ENCODE results near the gene BRWD1. TPM values are rescaled to one million over a fixed set of nuclear protein-coding genes. Genes with fewer than 3 reads are reported as not detected.
A peak's percentile ranks its signal among the peaks of the same experiment; 100 is the strongest.
"Not testable (repeated sequence)": the region's sequence is repeated elsewhere in the genome, so short reads cannot be mapped to it uniquely, and the experiment has no call there.

BRWD1 gene
- total and polyA plus RNA-seq, 2 experiments from 2014 or later: 32.6 to 62.8 TPM

GRCh38 chr21:39232861-39233291, 80.6 kb downstream of the BRWD1 start:
- H3K9me3 ChIP-seq (ENCODE audit: low read depth): no peaks in the 10 kb centered on the region
- TF ChIP-seq, protein P1, sequence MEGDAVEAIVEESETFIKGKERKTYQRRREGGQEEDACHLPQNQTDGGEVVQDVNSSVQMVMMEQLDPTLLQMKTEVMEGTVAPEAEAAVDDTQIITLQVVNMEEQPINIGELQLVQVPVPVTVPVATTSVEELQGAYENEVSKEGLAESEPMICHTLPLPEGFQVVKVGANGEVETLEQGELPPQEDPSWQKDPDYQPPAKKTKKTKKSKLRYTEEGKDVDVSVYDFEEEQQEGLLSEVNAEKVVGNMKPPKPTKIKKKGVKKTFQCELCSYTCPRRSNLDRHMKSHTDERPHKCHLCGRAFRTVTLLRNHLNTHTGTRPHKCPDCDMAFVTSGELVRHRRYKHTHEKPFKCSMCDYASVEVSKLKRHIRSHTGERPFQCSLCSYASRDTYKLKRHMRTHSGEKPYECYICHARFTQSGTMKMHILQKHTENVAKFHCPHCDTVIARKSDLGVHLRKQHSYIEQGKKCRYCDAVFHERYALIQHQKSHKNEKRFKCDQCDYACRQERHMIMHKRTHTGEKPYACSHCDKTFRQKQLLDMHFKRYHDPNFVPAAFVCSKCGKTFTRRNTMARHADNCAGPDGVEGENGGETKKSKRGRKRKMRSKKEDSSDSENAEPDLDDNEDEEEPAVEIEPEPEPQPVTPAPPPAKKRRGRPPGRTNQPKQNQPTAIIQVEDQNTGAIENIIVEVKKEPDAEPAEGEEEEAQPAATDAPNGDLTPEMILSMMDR (IDR thresholded peaks at IDR 0.05; ENCODE audit: low read depth, low read length): no peak
- DNase-seq (ENCODE audit: low read depth in 1 of 2, low spot score in 1 of 2): peak in 1 of 2 donors; percentile 9
- peaks cover 54% of the 10 kb centered on the region for H3K36me3 ChIP-seq
- H3K4me3 ChIP-seq: no peak overlapping the region
- H3K27me3 ChIP-seq: no peaks in the 10 kb centered on the region
- no peaks in the 10 kb centered on the region for H3K4me1 ChIP-seq (ENCODE audit: low read depth)
- peak overlapping the region; percentile 17 for H3K27ac ChIP-seq

DNA sequence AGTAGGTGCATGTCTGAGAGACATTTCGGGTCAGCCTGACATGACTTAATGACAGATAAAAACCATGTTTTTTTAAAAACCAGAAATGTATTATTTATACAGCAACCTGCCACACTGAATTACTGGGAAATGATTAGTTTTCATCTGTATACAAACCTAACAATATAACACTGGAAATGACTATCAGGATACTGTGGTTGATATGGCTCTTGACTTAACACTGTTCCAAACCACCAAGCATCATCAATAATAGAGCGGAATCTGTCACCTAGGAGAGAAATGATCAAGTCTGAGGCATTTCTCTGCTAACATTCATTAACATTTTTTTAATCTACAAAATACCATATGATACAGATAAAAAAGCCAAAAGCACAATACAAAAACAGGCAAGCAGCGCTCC, 88.5 kb downstream of the BRWD1 start:
- H3K27ac ChIP-seq: peak overlapping the region; percentile 11
- TF ChIP-seq, protein P1 (IDR thresholded peaks at IDR 0.05; ENCODE audit: low read depth, low read length): no peak
- no peak overlapping the region for H3K4me3 ChIP-seq
- H3K9me3 ChIP-seq (ENCODE audit: low read depth): no peaks in the 10 kb centered on the region
- H3K27me3 ChIP-seq: no peaks in the 10 kb centered on the region
- H3K4me1 ChIP-seq (ENCODE audit: low read depth): peaks cover 16% of the 10 kb centered on the region
- DNase-seq (ENCODE audit: low read depth in 1 of 2, low spot score in 1 of 2): no peak
- peaks cover 40% of the 10 kb centered on the region for H3K36me3 ChIP-seq

DNA sequence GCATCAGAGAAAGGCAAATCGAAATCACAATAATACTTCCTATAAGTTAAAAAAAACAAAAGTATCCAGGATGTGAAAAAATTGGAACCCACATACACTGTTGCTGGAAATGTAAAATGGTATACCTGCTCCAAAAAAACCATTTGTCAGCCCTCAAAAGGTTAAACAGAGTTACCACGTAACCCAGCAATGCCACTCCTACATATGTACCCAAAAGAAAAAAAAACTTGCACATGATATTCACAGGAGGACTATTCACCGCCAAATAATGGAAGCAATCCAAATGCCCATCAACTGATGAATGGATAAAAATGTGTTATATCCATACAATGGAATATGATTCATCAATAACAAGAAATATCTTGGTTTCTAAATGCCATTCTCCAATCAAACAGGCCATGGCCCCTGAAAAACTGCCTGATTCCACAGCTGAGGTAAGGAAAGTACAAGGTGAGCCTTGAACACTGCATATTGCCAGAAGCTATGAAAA, 91.4 kb downstream of the BRWD1 start:
- TF ChIP-seq, protein P1 (IDR thresholded peaks at IDR 0.05; ENCODE audit: low read depth, low read length): no peak
- peaks cover 27% of the 10 kb centered on the region for H3K36me3 ChIP-seq

DNA sequence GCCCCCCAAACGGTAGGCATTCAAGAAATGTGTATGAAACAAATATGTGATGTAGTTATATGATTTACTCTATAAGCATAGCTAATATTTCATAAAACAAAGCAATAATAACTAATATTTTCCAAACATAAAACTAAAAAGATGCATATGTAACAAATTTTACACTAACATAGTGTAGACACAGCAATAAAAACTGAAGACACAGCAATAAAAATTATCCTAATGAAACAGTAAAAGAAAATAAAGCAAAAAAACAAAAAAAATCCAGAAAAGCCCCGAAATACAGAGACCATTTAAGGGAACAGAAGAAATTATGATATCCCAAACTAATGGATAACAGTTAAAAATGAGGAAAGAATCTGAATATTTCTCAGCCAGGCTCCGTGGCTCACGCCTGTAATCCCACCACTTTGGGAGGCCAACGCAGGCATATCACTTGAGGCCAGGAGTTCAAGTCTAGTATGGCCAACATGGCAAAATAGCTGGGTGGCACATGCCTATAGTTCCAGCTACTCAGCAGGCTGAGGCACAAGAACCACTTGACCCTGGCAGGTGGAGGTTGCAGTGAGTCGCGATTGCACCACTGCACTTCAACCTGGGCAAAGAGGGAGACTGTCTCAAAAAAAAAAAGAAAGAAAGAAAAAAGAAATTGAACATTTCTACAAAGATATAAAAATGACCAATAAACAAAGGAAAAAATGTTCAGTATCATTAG, 92.0 kb downstream of the BRWD1 start:
- Histone ChIP-seq H3K9me3 (ENCODE audit: low read depth) (no peaks in the 10 kb centered on the region), H3K4me3 (no peak overlapping the region), H3K4me1 (ENCODE audit: low read depth) (peaks cover 20% of the 10 kb centered on the region), H3K27ac (no peak overlapping the region), H3K36me3 (peaks cover 26% of the 10 kb centered on the region), H3K27me3 (no peaks in the 10 kb centered on the region)
- TF ChIP-seq, protein P1 (IDR thresholded peaks at IDR 0.05; ENCODE audit: low read depth, low read length): no peak
- peak in 1 of 2 donors; percentile 3 for DNase-seq (ENCODE audit: low read depth in 1 of 2, low spot score in 1 of 2)

More for the DNA sequence above, 91.4 kb downstream of the BRWD1 start:
- H3K27ac ChIP-seq: no peak overlapping the region
- H3K9me3 ChIP-seq (ENCODE audit: low read depth): no peaks in the 10 kb centered on the region
- DNase-seq (ENCODE audit: low read depth in 1 of 2, low spot score in 1 of 2): no peak
- no peaks in the 10 kb centered on the region for H3K27me3 ChIP-seq
- H3K4me3 ChIP-seq: no peak overlapping the region
- H3K4me1 ChIP-seq (ENCODE audit: low read depth): peaks cover 20% of the 10 kb centered on the region

- H3K27me3 ChIP-seq; H3K27ac ChIP-seq; H3K9me3 ChIP-seq (ENCODE audit: low read depth); DNase-seq (ENCODE audit: low read depth in 1 of 2, low spot score in 1 of 2); H3K4me3 ChIP-seq: not testable (repeated sequence)
- Histone ChIP-seq H3K4me1 (ENCODE audit: low read depth) (peaks cover 20% of the 10 kb centered on the region), H3K36me3 (peaks cover 26% of the 10 kb centered on the region)
These were observed 92.6 kb downstream of the BRWD1 start for GRCh38 chr21:39220875-39221274.

- Histone ChIP-seq H3K27ac (peak overlapping the region; percentile 71), H3K36me3 (peaks cover 28% of the 10 kb centered on the region), H3K9me3 (ENCODE audit: low read depth) (no peaks in the 10 kb centered on the region), H3K4me1 (ENCODE audit: low read depth) (peaks cover 20% of the 10 kb centered on the region), H3K27me3 (no peaks in the 10 kb centered on the region), H3K4me3 (no peak overlapping the region)
- TF ChIP-seq, protein P1 (IDR thresholded peaks at IDR 0.05; ENCODE audit: low read depth, low read length): no peak
- peak in 1 of 2 donors; percentile 2 for DNase-seq (ENCODE audit: low read depth in 1 of 2, low spot score in 1 of 2)
These were observed 93.3 kb downstream of the BRWD1 start for GRCh38 chr21:39220150-39220549.
